NCI-H2171 treated with DMSO at 0.1 percent for 48 hours (cell line): Measurements from ENCODE around the gene MNT.
A peak's percentile ranks its signal among the peaks of the same experiment; 100 is the strongest.
"Not testable (repeated sequence)": the region's sequence is repeated elsewhere in the genome, so short reads cannot be mapped to it uniquely, and the experiment has no call there.

Experiments
- DNase-seq: peaks from one replicate; lab custom pipeline; 2025; lab: John Stamatoyannopoulos, UW

Gene MNT, protein sequence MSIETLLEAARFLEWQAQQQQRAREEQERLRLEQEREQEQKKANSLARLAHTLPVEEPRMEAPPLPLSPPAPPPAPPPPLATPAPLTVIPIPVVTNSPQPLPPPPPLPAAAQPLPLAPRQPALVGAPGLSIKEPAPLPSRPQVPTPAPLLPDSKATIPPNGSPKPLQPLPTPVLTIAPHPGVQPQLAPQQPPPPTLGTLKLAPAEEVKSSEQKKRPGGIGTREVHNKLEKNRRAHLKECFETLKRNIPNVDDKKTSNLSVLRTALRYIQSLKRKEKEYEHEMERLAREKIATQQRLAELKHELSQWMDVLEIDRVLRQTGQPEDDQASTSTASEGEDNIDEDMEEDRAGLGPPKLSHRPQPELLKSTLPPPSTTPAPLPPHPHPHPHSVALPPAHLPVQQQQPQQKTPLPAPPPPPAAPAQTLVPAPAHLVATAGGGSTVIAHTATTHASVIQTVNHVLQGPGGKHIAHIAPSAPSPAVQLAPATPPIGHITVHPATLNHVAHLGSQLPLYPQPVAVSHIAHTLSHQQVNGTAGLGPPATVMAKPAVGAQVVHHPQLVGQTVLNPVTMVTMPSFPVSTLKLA

DNA sequence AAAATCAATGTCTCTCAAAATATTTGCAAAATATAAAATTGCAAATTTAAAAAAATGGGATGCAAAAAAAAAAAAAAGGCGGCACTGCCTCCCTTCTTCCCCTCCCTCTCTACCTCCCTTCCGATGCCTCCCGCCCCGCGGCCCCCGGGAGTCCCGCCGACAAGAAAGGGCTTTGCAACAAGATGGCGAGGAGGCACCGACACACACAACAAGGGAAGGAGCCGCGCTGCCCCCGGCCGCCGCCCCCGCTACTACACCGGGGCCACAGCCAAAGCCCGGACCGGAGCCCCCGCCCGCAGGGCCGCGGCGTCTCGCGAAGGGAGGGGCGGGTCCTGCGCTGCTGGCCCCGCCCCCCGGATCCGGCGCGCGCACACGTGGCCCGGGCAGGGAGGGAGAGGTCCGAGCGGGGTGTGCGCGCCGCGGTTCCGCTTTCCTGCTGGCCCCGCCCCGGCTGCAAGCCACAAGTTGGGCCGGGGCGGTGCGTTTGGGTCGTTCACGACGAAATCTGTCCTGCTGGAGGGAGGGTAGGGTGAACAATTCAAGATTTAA, at the start of gene MNT:
Gene MNT (minus strand): TSS at position 184 of the 549 bp plus-strand sequence. CDS start 348 bp downstream, outside the sequence.
- peak; percentile 94 for DNase-seq

DNA sequence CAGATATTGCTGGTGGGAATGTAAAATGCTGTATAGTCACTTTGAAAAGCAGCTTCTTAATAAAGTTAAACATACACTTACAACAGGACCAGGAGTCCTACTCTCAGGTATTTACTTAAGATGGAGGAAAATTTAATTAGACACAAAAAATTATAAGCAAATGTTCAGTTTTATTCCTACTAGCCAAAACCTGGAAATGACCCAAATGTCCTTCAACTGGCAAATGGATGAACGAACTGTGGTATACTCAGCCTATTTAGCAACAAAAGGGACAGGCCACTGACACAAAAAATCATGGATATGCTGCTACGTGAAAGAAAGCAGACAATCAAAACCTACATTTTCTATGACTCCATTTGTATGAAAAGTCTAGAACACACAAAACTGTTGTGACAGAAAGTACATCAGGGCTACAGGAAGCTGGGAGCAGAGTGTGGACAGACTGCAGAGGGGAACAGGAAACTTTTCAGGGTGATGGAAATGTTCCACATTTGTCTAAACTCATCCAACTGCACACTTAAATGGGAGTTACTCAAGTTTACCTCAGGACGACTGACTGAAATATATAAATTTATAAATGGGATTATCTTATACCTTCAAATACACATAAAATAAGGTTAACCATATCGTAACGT, 49.3 kb upstream of the MNT start:
- no peak for DNase-seq

DNA sequence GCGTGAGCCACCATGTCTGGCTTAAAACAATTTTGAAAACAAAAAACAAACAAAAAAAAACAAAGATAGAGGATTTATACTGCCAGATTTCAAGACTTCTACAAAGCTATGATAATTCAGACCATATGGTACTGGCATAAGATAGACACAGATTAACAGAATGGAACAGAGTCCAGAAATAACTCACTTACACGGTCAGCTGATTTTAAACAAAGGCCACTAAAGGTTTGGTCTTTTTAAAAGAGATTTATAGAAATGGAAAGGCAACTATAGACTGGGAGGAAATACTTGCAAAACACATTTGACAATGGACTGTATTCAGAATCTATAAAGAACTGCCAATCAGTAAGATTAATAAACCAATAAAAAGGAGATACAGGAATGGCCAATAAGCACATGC, 48.6 kb upstream of the MNT start:
- peak; percentile 29 for DNase-seq

DNA sequence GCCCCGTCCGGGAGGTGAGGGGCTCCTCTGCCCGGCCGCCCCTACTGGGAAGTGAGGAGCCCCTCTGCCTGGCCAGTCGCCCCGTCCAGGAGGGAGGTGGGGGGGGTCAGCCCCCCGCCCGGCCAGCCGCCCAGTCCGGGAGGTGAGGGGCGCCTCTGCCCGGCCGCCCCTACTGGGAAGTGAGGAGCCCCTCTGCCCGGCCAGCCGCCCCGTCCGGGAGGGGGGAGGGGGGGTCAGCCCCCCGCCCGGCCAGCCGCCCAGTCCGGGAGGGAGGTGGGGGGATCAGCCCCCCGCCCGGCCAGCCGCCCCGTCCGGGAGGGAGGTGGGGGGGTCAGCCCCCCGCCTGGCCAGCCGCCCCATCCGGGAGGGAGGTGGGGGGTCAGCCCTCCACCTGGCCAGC, 46.6 kb upstream of the MNT start:
- not testable (repeated sequence) for DNase-seq

DNA sequence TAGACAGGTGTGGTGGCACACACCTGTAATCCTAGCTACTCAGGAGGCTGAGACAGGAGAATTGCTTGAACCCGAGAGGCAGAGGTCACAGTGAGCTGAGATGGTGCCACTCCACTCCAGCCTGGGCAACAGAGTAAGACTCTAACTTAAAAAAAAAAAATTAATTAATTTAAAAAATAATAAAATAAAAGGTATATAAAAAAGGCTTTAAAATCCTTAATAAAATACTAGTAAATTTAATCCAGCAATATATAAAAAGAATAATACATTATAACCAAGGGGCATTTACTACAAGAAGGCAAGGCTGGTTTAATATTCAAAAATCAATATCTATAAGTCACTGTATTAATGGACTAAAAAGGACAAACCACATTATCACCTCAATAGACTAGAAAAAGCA, 44.8 kb upstream of the MNT start:
- no peak for DNase-seq

DNA sequence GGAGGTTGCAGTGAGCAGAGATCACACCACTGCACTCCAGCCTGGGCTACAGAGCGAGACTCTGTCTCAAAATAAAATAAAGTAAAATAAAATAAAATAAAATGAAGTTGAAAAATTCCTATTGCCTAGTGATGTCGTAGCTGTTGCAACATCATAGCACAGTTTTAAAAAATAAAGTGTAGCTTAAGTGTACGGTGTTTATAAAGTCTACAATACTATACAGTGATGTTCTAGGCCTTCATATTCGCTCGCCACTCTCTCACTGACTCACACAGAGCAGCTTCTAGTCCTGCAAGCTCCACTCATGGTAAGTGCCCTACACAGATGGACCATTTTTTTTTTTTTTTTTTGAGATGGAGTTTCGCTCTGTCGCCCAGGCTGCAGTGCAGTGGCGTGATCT, 43.5 kb upstream of the MNT start:
- peak; percentile 65 for DNase-seq

DNA sequence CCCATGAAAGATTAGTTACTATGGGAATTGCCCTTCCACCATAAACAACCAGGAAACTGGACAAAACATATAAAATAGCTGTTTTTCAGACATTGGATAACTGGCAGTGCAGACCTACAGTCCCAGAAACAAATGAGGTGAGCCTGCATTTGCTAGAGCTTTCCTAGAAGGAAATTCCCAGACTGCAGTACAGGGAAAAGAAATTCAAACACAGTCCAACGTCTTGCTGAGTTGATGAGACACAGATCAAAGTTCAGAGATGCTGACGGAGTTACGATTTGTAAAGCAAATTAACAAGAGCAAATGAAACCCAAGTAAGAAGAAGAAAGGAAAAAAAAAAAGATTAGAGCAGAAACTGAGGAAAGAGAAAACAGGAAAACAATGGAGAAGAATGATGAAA, 41.3 kb upstream of the MNT start:
- DNase-seq: no peak

DNA sequence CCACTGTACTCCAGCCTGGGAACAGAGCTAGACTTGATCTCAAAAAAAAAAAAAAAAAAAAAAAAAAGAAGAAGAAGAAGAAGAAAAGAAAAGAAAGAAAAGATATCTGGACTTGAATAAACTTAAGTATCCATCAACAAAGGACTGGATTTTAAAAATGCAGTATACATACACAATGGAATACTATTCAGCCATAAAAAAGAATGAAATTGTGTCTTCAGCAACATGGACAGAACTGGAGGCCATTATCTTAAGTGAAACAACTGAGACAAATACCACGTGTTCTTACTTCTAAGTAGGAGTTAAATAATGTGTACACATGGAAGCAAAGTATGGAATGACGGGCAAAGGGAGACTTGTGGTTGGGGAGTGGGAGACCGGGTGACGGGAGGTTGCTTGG, 40.1 kb upstream of the MNT start:
- no peak for DNase-seq

DNA sequence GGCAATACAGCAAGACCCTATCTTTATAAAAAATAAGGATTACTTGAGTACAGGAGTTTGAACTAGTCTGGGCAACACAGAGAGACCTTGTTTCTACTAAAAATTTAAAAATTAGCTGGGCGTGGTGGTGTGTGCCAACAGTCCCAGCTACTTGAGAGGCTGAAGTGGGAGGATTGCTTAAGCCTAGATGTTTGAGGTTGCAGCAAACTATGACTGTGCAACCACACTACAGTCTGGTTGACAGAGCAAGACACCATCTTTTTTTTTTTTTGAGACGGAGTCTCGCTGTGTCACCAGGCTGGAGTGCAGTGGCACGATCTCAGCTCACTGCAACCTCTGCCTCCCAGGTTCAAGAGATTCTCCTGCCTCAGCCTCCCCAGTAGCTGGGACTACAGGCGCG, 39.1 kb upstream of the MNT start:
- DNase-seq: not testable (repeated sequence)

DNA sequence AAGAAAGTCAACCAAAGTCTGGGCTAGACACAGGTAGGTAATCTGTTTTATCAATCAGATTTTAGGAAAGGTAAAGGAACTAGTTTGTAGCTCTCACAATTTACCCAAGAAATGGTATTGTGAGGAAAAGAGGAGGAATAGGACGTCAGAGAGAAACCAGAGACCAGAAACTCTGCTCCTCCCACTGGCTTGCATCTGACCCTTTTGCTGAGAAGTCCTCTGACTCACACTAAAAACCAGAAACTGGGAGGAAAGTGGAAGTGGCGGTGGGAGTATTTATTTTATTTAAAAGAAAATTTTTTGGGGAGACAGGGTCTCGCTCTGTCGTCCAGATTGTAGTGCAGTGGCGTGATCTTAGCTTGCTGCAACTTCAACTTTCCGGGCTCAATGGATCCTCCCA, 38.0 kb upstream of the MNT start:
- DNase-seq: no peak

DNA sequence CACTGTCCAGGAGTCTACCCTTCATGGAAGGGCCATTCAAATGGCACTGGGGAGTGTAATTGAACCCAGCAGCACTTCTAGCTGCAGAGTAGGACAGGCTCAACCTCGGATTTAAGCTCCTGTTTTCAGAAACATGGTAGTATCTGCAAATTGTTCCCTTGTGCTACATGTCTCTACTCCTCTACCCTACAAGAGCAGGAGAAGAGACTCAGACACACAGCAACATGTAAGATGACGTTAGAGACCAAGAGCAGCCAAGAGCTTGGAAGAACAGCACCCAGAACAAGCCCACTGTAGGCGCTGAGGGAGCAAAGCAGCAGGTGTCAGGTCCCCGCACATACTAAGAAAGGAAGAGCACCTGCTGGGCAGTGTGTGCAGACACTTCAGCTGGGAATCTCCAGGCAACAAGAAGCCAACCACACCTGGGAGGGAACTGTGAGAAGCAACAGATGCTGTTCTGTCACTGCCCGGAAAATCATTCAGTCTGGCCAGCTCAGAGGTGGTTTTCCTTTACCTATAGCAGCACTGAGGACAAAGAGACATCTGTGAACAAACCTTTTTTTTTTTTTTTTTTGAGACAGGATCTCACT, 35.6 kb upstream of the MNT start:
- DNase-seq: peak; percentile 97

DNA sequence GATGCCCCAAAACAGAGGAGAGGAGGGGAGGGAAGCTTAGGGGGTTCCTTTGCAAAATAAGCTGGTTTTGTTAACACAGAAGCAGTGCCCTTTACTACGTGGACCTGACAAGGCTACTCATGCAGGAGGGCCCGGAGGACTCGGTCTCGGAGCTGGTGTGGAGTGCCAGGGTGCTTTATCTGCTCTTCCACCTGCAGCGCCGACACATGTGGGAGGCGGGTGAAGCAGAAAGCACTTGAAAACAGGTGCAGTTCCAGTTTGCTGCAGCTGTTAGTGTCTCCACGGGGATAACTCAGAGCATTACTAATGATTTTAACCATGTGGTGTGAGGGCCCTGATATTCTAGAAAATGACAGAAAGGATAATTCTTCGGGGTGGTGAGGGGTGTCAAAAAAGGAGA, 35.0 kb upstream of the MNT start:
- peak; percentile 78 for DNase-seq

DNA sequence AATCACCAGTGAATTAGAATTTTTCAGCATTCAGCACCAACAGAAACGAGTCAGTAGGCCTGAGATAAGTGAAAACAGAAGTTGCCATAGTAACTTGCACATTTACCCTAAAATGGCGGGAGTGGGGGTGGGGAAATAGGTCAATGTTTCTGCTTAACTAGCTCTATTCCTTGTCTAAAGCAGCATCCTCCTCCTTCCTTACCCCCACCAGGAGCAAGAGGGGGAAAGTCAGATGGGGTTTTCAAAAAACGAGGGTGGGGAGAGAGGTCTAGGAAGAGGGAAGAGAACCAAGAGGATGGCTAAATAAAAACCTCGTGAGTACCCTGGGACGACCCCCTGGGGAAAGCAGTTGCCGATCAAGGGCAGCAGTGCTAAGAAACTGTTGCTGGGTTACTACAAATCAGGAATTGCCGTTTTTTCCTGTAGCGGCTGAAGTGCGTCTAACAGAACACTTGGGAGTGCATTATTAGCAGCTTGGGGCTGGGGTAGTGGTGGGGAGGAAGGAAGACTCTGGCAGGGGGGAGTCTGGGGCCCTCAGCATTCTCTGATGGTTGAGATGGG, 34.4 kb upstream of the MNT start:
- DNase-seq: peak; percentile 55

DNA sequence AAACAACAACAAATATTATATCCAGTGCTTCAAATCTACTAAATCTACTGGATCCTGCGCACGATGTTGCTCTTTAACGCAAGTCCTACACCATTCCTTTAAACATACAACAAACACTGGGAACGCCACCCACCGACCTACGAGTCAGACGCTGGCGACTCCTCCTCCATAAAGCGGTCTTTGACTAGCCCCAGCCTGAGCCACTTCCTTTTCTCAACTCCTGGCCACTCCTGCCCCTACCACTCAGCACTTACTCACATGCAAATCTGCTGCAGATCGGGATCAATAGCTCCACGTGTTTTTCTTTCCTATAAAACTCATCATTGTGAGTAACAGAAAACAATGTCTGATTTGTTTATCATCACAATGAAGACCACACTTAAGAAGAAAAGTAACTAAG, 32.8 kb upstream of the MNT start:
- DNase-seq: no peak

DNA sequence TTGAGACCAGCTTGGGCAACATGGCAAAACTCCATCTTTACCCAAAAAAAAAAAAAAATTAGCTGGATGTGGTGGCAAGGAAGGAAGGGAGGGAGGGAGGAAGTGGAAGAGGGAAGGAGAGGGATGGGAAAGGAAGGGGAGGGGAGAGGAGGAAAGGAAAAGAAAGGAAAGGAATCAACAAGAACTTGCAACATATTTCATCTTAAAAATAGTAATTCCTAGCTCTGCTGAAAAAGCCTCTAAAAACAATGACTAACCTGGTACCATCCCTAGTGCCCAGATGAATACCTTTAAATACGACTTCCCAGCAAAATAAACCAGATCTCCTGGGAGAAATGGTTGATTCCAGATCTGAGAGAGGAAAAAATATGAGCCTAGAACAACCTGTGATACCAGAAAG, 27.1 kb upstream of the MNT start:
- DNase-seq: no peak

DNA sequence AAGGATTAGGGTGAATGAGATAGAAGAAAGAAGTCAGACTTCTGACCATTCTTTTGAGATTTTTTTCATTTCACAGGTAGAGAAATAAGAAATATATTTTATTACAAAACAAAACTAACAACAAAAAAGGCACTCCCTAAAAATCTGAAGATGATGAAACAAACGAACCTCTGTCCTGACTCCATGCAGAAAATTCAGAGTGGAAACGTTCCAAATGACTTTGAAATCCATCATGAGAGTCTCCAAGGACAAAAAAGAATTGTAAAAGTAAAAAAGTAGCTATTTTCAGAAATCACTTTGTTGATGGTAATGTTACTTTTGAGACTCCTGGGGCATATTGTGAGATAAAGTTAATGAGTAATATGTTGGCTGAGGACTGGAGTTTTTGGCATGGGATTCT, 26.4 kb upstream of the MNT start:
- no peak for DNase-seq

DNA sequence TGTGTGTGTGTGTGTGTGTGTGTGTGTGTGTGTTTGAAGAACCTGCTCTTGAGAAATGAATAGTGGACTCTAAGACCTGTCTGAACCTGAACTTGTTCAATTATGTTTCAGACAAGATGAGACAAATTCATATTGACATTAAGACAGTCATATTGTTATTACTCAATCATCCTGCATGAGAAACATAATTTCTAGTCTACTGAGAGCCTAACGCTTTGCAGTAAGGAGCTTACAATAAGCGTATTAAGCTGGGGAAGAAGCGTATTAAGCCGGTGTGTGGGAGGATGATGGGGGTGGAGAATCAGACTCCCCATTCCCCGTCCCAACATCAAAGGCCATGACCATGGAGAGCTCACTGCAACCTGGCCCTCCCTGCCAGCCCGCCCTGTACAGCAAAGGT, 22.4 kb upstream of the MNT start:
- no peak for DNase-seq

DNA sequence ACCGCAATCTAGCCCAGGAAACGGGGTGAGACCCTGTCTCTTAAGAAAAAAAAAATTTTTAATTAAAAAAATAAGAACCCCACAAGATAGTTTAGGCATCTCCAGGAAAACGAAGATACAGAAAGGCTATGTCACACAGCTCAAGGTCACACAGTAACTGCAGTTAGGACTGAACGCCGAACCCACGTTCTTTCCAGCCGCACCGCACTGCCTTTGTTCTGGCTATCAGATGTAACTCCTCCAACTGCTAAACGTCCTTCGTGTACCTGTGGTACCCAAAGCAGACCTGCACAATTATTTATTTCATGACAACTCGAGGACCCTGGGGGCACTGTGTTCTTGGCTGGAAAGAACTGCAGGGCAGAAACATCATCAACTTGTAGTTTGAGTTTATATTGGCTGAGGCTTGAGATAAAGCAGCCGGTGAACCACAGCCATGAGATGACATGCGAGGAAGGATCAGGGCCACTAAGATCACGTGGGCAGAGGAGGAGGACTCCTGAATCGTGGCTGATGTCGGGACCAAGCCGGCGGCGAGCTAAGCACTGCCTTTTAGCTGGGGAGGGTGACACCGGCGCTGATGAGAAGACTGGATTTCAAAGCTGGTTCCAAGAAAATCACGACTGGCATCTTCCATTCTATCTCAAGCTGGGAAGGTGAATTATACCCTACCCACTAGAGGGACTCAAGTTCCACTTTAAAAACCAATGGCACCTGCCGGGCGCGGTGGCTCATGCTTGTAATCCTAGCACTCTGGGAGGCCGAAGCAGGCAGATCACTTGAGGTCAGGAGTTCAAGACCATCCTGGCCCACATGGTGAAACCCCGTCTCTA, 20.7 kb upstream of the MNT start:
- DNase-seq: peak; percentile 50

DNA sequence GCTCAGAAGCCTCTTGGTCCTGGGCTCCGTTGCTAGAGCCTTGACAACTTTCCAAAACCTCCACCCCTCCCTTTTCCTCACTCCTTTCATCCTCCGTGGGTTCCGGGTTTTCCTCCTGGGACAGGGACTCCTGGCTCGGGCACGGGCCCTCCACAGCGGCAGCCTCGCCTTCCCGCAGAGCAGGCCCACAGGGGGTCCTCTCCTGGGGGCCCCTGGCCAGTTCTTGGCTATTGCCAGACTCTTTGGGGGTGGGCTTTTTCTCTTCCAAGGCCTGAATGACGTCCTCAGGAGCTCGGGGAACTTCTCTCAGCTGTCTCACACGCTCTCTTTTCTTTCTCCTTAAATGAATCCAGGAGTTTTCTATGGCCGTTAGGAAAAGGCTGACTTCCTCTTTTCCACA, 19.3 kb upstream of the MNT start:
- DNase-seq: no peak

DNA sequence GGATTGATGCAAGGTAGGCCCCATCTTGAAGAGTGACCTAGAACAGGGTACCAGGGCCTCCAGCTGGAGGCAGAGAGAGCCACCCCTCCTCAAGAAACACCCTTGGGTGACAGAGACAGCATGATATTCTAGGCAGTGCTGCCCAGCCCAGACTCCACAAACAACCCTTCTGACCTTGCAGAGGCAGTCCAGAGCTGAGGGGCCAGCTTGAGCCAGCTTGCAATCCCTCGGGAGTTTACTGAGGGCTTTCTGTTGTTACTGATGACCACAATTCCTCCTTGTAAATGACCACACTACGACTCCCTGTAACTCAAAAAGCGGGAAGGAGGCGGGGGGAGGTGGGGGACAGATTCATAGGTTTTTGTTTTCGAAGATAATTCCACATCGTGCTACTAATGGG, 18.6 kb upstream of the MNT start:
- DNase-seq: no peak

DNA sequence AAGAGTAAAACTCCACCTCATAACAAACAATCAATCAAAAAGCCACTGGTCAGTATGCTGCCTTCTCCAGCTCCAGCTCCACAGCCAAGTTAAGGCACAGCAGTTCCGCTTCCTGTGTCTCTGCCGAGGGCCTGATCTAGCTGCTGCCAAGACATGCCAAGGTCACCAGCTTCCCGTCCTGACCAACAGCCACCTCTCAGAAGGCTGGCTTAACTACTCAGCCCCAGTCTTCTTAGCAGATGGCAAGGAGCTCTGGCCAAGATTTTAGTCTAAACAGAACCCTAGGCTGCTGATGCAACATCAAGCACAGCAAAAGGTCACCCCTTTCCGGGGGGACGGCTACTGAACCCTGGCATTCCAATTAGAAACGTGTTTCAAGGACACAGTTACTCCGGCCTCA, 17.7 kb upstream of the MNT start:
- no peak for DNase-seq
